ENCODE measurements around the gene CPXM1.

DNA sequence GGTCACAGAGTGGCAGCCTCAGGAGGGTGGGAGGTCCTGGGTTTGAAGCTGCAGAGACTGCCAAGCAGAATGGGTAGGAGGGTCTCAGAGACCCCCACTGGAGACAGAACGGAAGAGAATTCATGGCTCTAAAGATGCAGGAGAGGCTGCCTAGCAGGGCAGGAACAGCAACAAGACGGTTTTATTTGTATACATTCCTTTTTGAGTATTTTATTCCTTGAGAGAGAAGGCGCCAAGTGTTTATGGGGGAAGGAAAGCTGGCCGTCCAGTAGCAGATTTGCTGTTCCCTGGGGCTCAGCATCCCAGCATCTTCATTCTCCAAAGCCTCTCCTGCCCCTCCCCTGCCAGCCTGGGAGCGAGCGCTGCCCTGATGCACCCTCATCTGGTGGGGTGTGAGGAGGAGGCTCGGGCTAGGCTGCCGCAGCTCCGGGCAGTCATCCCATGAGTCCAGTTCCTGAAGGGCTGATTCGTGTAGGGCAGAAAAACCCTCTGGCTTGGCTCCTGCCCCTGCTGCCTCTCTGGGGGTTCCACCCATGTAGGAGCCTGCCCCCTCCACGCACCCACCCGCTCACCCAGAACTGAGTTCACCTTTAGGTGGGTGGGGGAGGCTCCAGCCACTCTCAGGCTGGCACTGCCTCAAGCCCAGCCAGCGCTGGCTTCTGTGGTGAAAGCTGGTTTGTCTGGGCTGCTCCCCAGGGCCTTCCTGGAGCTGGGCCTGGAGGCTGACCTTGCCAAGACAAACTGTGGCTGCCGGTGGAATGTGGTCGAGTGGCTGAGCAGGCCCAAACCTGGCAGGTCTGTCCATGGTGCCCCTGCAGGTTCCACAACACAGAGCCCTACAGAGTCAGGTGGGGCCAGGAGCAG, 32.4 kb downstream of the CPXM1 start:
- TF ChIP-seq CTCF (conservative IDR thresholded peaks at IDR 0.05; ENCODE audit: low read depth, low read length) (no peak), EZH2 (IDR thresholded peaks at IDR 0.05; ENCODE audit: low read length, unreplicated experiment) (no peak), EZH2phosphoT487 (IDR thresholded peaks at IDR 0.05; ENCODE audit: borderline replicate concordance, low read length) (no peak)
